CD4-positive, alpha-beta T cell treated with Interleukin-6 for 4 hours (primary cell): Measurements from ENCODE around the gene LIAS.
"Not testable (repeated sequence)": the region's sequence is repeated elsewhere in the genome, so short reads cannot be mapped to it uniquely, and the experiment has no call there.

Source experiments
- DNase-seq: peaks from one replicate; pipeline ENCODE4 v3.0.0-alpha.2; 2020; ENCODE audit warnings: mixed read lengths

Gene LIAS

GRCh38 chr4:39458505-39459300 is at the start of gene LIAS, which contains the start of gene RPL9:
LIAS (plus strand) TSS chr4:39459056; CDS start chr4:39459118, 62 bp downstream.
RPL9 (minus strand) TSS chr4:39458922; CDS start chr4:39458439, 483 bp downstream.
- peak; percentile 92 for DNase-seq

GRCh38 chr4:39410415-39410814 is 48.4 kb upstream of the LIAS start:
- no peak for DNase-seq

- not testable (repeated sequence) for DNase-seq
Observed at GRCh38 chr4:39411561-39411960, 47.3 kb upstream of the LIAS start.

- DNase-seq: no peak
Observed at GRCh38 chr4:39415678-39416283, 43.1 kb upstream of the LIAS start.

- DNase-seq: no peak
Observed at GRCh38 chr4:39422247-39422646, 36.6 kb upstream of the LIAS start.

GRCh38 chr4:39425297-39425696 is 33.6 kb upstream of the LIAS start:
- DNase-seq: not testable (repeated sequence)

- no peak for DNase-seq
Observed at GRCh38 chr4:39426728-39427127, 32.1 kb upstream of the LIAS start.

GRCh38 chr4:39427520-39428114 is 31.2 kb upstream of the LIAS start:
- DNase-seq: no peak

GRCh38 chr4:39429476-39430334 is 29.2 kb upstream of the LIAS start:
- DNase-seq: no peak

- no peak for DNase-seq
Observed at GRCh38 chr4:39433878-39434492, 24.9 kb upstream of the LIAS start.

GRCh38 chr4:39435659-39436563 is 22.9 kb upstream of the LIAS start:
- no peak for DNase-seq

GRCh38 chr4:39441593-39441992 is 17.3 kb upstream of the LIAS start:
- no peak for DNase-seq

GRCh38 chr4:39442998-39443397 is 15.9 kb upstream of the LIAS start:
- DNase-seq: no peak

- no peak for DNase-seq
Observed at GRCh38 chr4:39446483-39446841, 12.4 kb upstream of the LIAS start.

- peak; percentile 43 for DNase-seq
Observed at GRCh38 chr4:39446842-39447573, 11.8 kb upstream of the LIAS start.

GRCh38 chr4:39450618-39451017 is 8.2 kb upstream of the LIAS start:
- no peak for DNase-seq

GRCh38 chr4:39451423-39452023 is 7.3 kb upstream of the LIAS start:
- no peak for DNase-seq

- no peak for DNase-seq
Observed at GRCh38 chr4:39452153-39452859, 6.5 kb upstream of the LIAS start.

GRCh38 chr4:39452860-39453587 is 5.8 kb upstream of the LIAS start:
- DNase-seq: no peak
